HT1080 (cell line): Measurements from ENCODE around the gene MCIDAS. TPM values are rescaled to one million over a fixed set of nuclear protein-coding genes. Genes with fewer than 3 reads are reported as not detected.

Experiments
- DNase-seq: peaks from one replicate; pipeline ENCODE4 v3.0.0-alpha.2; 2015; ENCODE audit warnings: low read depth
- polyA plus RNA-seq, 2 experiments: library from polyadenylated mRNA; depleted of rRNA; stranded (reverse); fragments of >200 nt; gene quantifications; 2 replicates each; pipeline ENCODE4 v1.2.3, GENCODE V29; 2015
- total RNA-seq: library from RNA; depleted of rRNA; stranded (reverse); fragments of >200 nt; shearing (Covaris generic); gene quantifications from 2 replicates; pipeline ENCODE4 v1.2.3, GENCODE V29; 2014; rRNA removed

Gene MCIDAS
- 2.6 and 2.8 TPM in 2 replicates for total RNA-seq
- 1.00 and 1.2 TPM in 2 replicates for polyA plus RNA-seq (2015; cell fraction: cytosol; rRNA removed)
- polyA plus RNA-seq (2015; cell fraction: nucleus; rRNA removed), result 3.7 and 5.9 TPM in 2 replicates

- peak; percentile 66 for DNase-seq
These were observed at the start of gene MCIDAS for GRCh38 chr5:55226934-55227663. TSS of gene MCIDAS (minus strand) at chr5:55227315. CDS start at chr5:55227138, 177 bp downstream.

GRCh38 chr5:55276771-55277170 lies 49.7 kb upstream of the MCIDAS start:
- DNase-seq, result peak; percentile 32

DNA sequence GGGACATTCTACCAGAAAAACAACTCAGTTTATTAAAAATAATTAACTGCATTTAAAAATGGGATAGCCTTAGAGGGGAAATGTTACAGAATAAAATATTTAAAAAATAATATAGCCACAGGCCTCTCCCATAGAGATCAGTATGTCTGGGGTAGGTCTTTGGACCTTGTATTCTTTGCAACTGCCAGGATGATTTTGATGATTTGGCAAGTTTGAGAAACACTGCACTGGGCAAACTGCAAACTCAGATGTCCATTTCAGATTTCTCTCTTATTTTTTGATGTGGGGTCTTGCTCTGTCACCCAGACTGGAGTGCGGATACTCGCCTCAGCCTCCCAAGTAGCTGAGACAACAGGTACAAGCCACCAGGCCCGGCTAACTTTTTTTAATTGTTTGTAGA lies 31.2 kb upstream of the MCIDAS start:
- DNase-seq, result no peak

- no peak for DNase-seq
These were observed 27.7 kb upstream of the MCIDAS start for GRCh38 chr5:55254802-55255201.

- DNase-seq, result no peak
These were observed 22.9 kb upstream of the MCIDAS start for GRCh38 chr5:55250064-55250463.

- DNase-seq, result no peak
These were observed 14.6 kb upstream of the MCIDAS start for GRCh38 chr5:55241746-55242145.

- no peak for DNase-seq
These were observed 9.7 kb upstream of the MCIDAS start for GRCh38 chr5:55236800-55237199.

GRCh38 chr5:55234121-55234700 lies 7.1 kb upstream of the MCIDAS start:
- DNase-seq, result peak; percentile 43

DNA sequence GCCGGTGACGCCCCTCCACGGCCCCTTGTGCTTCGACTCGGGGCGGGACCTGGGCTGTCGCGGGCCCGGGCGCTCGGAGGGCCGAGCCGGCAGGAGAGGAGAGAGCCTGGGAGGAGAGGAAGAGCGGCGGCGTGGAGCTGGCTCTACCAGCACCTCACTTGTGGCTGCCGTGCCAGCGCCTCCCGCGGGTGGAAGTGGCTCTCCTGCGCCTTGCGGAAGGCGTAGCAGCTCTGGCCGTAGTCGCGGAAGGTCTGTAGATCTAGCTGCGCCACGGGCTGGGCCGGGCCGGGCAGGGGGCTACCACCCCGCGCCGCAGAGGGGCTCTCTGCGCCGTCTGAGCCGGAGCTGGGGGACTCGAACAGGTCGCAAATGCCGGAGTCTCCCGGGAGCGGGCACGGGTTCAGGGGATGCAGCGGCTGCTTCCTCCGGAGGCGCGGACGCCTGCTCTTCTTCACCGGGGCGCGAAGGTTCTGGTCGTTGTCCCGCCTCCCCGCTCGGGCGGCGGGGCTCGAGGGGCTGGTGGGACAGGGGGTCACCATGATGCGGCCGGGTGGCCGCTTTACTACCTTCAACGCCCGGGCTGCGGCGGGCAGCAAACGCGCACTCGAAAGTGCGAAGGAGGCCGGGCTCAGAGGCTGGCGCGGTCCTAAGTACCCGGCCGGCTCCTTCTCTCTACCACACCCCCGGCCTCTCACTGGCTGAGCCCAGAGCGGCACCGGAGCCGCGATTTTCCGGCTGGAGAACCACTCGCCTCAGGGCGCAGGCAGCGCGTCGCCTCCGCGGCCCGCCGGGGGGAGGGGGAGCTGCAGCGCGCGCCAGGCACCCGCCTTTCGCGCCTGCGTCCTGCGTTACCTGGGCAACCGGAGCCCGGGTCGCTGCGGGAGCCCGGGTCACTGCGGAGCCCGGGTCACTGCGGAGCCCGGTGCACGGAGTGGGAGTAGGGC lies 6.1 kb upstream of the MCIDAS start, which contains the start of gene CCNO:
TSS of gene CCNO (minus strand) at position 624 of the 944 bp plus-strand sequence. CDS start at position 539, 85 bp downstream.
- peak; percentile 87 for DNase-seq

DNA sequence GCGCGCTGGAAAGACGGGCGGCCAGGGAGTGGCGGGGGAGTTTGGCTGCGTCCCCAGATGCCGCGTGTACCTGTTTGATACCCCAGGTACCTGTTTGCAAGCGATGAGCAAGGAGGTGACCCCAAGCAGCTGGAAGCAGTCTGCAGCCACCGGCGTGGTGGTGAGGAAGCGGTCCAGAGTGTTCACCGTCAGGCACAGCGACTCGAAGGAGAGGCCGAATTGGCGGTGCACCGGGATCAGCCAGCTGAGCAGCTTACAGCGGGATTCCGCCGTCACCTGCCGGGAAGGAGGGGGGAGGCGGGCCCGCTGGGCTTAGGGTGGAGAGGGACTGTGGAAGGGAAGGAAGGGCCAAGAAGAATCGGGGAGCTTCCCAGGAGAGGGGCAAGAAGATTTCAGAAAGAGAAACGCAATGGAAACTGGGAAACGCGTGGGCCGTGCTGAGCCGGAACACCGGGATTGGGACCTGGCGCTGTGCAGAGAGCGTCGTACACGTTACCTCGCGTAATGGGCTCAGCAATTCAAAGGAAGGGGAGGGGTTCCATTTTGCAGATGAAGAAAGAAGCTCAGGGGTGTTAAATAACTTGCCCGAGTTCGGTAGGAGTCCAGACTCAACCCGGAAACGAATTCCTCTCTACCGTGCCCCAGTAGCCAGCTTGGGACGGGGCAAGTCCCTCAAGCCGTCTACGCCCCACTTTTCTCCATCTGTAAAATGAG lies 5.3 kb upstream of the MCIDAS start:
- no peak for DNase-seq

DNA sequence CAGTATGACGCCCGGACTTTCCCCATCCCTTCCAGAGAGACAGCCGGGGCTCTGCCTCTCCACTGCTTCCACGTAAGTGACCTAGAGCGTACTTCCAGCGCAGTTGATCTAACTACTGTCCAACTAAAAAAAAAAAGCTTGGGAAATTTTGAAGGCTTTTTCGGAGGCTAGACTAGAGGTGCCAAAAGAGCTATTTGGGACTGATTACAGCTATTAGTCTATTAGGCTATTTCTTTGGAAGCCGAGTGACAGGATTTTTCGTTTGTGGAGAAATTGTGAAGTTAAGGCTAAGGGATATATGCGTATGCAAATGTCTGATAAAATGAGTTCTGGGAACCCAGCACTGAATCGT lies 4.8 kb upstream of the MCIDAS start:
- no peak for DNase-seq

GRCh38 chr5:55231029-55231918 lies 4.2 kb upstream of the MCIDAS start:
- DNase-seq, result no peak

DNA sequence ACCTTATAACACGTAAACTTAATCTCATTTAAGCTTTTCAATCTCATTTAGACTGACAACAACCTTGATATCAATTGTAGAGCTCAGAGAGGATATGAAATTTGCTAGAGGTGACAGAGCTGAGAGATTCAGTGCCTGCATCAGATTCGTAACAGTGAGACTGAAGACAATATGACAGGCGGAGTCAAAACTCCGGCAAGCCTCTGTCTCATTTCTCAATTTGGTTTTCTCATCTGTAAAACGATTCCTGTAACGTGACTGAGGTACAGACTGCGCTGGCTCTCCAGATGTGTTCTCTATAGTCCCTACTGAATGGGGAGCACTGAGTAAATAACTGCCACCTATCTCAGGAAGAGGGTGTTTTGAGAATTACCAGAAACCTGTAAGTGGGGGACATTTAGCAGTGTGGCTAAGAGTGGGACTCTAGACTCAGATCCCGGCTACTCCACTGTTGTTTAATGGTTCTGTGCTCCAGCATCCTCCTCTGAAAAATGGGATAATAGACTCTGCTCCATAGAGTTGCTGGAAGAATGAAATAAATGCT lies 3.0 kb upstream of the MCIDAS start:
- no peak for DNase-seq

- no peak for DNase-seq
These were observed 732 bp upstream of the MCIDAS start for GRCh38 chr5:55227664-55228430.

DNA sequence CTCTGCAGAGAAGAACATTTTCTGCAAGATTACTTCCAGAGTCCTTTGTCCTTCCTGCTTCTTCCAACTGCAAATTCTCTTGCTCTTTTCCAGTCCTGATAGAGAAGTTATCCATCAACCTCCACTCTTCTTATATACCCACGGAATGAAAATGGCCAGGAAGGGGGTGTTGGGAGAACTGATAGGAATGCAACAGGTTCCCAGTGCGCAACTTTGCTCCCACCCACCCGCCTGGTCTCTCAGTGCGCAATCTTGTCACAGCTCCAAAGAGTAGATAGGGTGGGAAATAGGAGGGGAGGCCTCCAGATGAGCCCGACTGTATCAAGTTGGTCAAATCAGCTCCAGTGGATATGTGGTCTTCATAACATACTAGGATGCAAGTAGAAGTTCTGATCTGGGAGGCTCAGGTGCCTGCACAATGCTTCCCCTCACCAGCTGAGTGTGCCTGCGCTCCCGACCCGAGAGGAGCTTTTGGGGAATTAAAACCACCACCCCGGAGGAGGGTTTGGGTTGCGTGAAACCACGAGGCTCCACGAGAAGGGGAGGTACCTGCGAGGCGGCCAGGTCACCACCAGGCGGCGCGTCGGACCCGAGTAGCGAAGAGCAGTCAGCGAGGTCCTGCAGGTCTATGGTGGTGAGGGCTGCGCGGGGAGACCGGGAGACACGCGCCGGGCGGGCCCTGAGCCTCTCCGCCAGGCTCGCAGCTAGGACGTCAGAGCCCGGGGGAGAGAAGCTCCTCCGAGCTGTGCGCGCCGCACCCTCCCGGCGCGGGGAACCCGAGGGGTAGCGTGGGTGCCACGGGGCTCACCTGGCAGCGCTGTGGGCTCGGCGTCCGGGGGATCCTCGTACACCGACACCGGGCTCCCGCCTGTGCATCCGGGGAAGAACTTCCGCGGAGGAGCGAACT lies 835 bp downstream of the MCIDAS start:
- DNase-seq, result peak; percentile 70

- no peak for DNase-seq
These were observed 1.8 kb downstream of the MCIDAS start for GRCh38 chr5:55225346-55225745.

DNA sequence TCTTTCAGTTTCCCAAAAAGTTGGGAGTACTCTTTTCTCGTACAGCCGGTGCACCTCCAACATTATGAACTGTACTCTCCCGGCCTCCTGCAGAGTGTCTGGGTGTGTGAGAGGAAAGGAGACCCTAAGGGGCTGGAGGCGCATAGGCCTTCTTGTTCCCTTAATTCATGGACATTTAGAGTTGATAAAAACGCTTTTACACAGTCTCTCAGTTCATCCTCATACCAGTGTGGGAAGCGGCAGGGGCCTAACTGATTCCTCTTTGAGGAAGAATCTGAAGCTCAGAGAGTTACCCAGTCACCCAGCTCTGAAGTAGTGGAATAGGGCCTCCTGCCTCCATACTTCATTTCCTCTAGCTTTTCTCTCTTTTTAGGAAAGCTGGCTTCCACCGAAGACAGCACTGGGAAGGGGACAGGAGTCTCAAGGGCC lies 3.3 kb downstream of the MCIDAS start:
- DNase-seq, result no peak
